HG03354 (cell line): ENCODE results near the gene NCKAP5L.

Experiments used
- ATAC-seq: cut with Tn5 transposase; IDR thresholded peaks from one replicate; pipeline ENCODE4 v1.9.1; 2021; ENCODE audit warnings: mild to moderate bottlenecking; ENCODE audit not compliant: unreplicated experiment, poor library complexity, severe bottlenecking

NCKAP5L gene

GRCh38 chr12:49805409-49805808 is 22.8 kb downstream of the NCKAP5L start:
- no peak for ATAC-seq

- no peak for ATAC-seq
Observed at GRCh38 chr12:49804821-49805220, 23.4 kb downstream of the NCKAP5L start.

GRCh38 chr12:49803693-49804450 is 24.3 kb downstream of the NCKAP5L start:
- ATAC-seq: no peak

- ATAC-seq: no peak
Observed at GRCh38 chr12:49801141-49802063, 26.8 kb downstream of the NCKAP5L start.

GRCh38 chr12:49800421-49801140 is 27.6 kb downstream of the NCKAP5L start:
- no peak for ATAC-seq

- no peak for ATAC-seq
Observed at GRCh38 chr12:49798934-49799333, 29.3 kb downstream of the NCKAP5L start.

- ATAC-seq: no peak
Observed at GRCh38 chr12:49798248-49798647, 30.0 kb downstream of the NCKAP5L start.

GRCh38 chr12:49797449-49797776 is 30.8 kb downstream of the NCKAP5L start:
- no peak for ATAC-seq

GRCh38 chr12:49796606-49797448 is 31.4 kb downstream of the NCKAP5L start:
- ATAC-seq: no peak

- ATAC-seq: no peak
Observed at GRCh38 chr12:49796155-49796554, 32.1 kb downstream of the NCKAP5L start.

GRCh38 chr12:49795654-49796105 is 32.5 kb downstream of the NCKAP5L start:
- ATAC-seq: no peak

- ATAC-seq: no peak
Observed at GRCh38 chr12:49794811-49795653, 33.2 kb downstream of the NCKAP5L start.

GRCh38 chr12:49794021-49794420 is 34.2 kb downstream of the NCKAP5L start:
- ATAC-seq: no peak

GRCh38 chr12:49793620-49794019 is 34.6 kb downstream of the NCKAP5L start:
- ATAC-seq: no peak

GRCh38 chr12:49792976-49793580 is 35.1 kb downstream of the NCKAP5L start:
- no peak for ATAC-seq

- no peak for ATAC-seq
Observed at GRCh38 chr12:49792181-49792970, 35.8 kb downstream of the NCKAP5L start.

GRCh38 chr12:49791700-49792099 is 36.5 kb downstream of the NCKAP5L start:
- no peak for ATAC-seq
